ENCODE results near the gene IDI1.
"Not testable (repeated sequence)": the region's sequence is repeated elsewhere in the genome, so short reads cannot be mapped to it uniquely, and the experiment has no call there.

Gene IDI1

GRCh38 chr10:1045415-1045814, 3.5 kb downstream of the IDI1 start:
- no peak overlapping the region for H3K4me3 ChIP-seq (ENCODE audit: low read depth, low read length)
- in situ Hi-C loops (cut with HindIII; ENCODE audit: low sequenced_read_pairs): loop anchor here (5.0 kb wide), 1 partner anchor 58 kb away; the partner anchor contains the start of gene GTPBP4
- TF ChIP-seq CTCF (IDR thresholded peaks at IDR 0.05; ENCODE audit: low read depth, low read length, missing control alignments): no peak
- DNase-seq (ENCODE audit: low read depth): no peak

- in situ Hi-C loops (cut with HindIII; ENCODE audit: low sequenced_read_pairs): loop anchor here (5.0 kb wide), 1 partner anchor 58 kb away; the partner anchor contains the start of gene GTPBP4
- DNase-seq (ENCODE audit: low read depth): no peak
These were observed 4.0 kb downstream of the IDI1 start for GRCh38 chr10:1044964-1045363.

GRCh38 chr10:1044146-1044545, 4.8 kb downstream of the IDI1 start:
- in situ Hi-C loops (cut with HindIII; ENCODE audit: low sequenced_read_pairs): no loop called here
- DNase-seq (ENCODE audit: low read depth): no peak
- H3K4me3 ChIP-seq (ENCODE audit: low read depth, low read length): no peak overlapping the region
- no peak for TF ChIP-seq CTCF (IDR thresholded peaks at IDR 0.05; ENCODE audit: low read depth, low read length, missing control alignments)

More at GRCh38 chr10:1044964-1045363, 4.0 kb downstream of the IDI1 start:
- no peak for TF ChIP-seq CTCF (IDR thresholded peaks at IDR 0.05; ENCODE audit: low read depth, low read length, missing control alignments)
- no peak overlapping the region for H3K4me3 ChIP-seq (ENCODE audit: low read depth, low read length)

- no peak for DNase-seq (ENCODE audit: low read depth)
- in situ Hi-C loops (cut with HindIII; ENCODE audit: low sequenced_read_pairs): no loop called here
- no peak overlapping the region for H3K4me3 ChIP-seq (ENCODE audit: low read depth, low read length)
- no peak for TF ChIP-seq CTCF (IDR thresholded peaks at IDR 0.05; ENCODE audit: low read depth, low read length, missing control alignments)
These were observed 5.4 kb downstream of the IDI1 start for GRCh38 chr10:1043532-1043995.

- no peak for TF ChIP-seq CTCF (IDR thresholded peaks at IDR 0.05; ENCODE audit: low read depth, low read length, missing control alignments)
- DNase-seq (ENCODE audit: low read depth): no peak
- in situ Hi-C loops (cut with HindIII; ENCODE audit: low sequenced_read_pairs): no loop called here
- H3K4me3 ChIP-seq (ENCODE audit: low read depth, low read length): no peak overlapping the region
These were observed 7.4 kb downstream of the IDI1 start for GRCh38 chr10:1041514-1041913.

GRCh38 chr10:1040133-1040532, 8.8 kb downstream of the IDI1 start:
- in situ Hi-C loops (cut with HindIII; ENCODE audit: low sequenced_read_pairs): no loop called here
- no peak for TF ChIP-seq CTCF (IDR thresholded peaks at IDR 0.05; ENCODE audit: low read depth, low read length, missing control alignments)
- no peak overlapping the region for H3K4me3 ChIP-seq (ENCODE audit: low read depth, low read length)
- no peak for DNase-seq (ENCODE audit: low read depth)

- H3K4me3 ChIP-seq (ENCODE audit: low read depth, low read length); DNase-seq (ENCODE audit: low read depth); in situ Hi-C loops (cut with HindIII; ENCODE audit: low sequenced_read_pairs): not testable (repeated sequence)
These were observed 10.2 kb downstream of the IDI1 start for GRCh38 chr10:1038769-1039168.
